GM12864 (cell line): ENCODE measurements around the gene KLHL25.

ENCODE experiments used
- DNase-seq: peaks from one replicate; pipeline ENCODE4 v3.0.0-alpha.2; 2011; ENCODE audit warnings: low read depth
- H3K4me3 ChIP-seq: 2 replicates; pipeline ENCODE4 v1.5.1; 2011; ENCODE audit warnings: mild to moderate bottlenecking, low read depth, low read length, control low read depth
- TF ChIP-seq, protein P1 (sequence below): IDR thresholded peaks from 2 replicates; pipeline ENCODE4 v1.5.1; 2011; ENCODE audit warnings: low read depth, mild to moderate bottlenecking, moderate library complexity, low read length, control low read depth, inconsistent platforms; ENCODE audit errors: missing control alignments

Gene KLHL25

GRCh38 chr15:85741662-85742061, 53.1 kb downstream of the KLHL25 start:
- TF ChIP-seq, protein P1, sequence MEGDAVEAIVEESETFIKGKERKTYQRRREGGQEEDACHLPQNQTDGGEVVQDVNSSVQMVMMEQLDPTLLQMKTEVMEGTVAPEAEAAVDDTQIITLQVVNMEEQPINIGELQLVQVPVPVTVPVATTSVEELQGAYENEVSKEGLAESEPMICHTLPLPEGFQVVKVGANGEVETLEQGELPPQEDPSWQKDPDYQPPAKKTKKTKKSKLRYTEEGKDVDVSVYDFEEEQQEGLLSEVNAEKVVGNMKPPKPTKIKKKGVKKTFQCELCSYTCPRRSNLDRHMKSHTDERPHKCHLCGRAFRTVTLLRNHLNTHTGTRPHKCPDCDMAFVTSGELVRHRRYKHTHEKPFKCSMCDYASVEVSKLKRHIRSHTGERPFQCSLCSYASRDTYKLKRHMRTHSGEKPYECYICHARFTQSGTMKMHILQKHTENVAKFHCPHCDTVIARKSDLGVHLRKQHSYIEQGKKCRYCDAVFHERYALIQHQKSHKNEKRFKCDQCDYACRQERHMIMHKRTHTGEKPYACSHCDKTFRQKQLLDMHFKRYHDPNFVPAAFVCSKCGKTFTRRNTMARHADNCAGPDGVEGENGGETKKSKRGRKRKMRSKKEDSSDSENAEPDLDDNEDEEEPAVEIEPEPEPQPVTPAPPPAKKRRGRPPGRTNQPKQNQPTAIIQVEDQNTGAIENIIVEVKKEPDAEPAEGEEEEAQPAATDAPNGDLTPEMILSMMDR: no peak
- no peak for DNase-seq

GRCh38 chr15:85741021-85741421, 53.7 kb downstream of the KLHL25 start:
- TF ChIP-seq, protein P1: no peak
- DNase-seq: no peak
- H3K4me3 ChIP-seq: no peak overlapping the region

More at GRCh38 chr15:85741662-85742061, 53.1 kb downstream of the KLHL25 start:
- H3K4me3 ChIP-seq: no peak overlapping the region

- H3K4me3 ChIP-seq: no peak overlapping the region
- no peak for DNase-seq
- TF ChIP-seq, protein P1: no peak
These were observed 57.7 kb downstream of the KLHL25 start for GRCh38 chr15:85737061-85737460.

GRCh38 chr15:85733416-85733815, 61.3 kb downstream of the KLHL25 start:
- DNase-seq: no peak
- TF ChIP-seq, protein P1: no peak
- no peak overlapping the region for H3K4me3 ChIP-seq

DNA sequence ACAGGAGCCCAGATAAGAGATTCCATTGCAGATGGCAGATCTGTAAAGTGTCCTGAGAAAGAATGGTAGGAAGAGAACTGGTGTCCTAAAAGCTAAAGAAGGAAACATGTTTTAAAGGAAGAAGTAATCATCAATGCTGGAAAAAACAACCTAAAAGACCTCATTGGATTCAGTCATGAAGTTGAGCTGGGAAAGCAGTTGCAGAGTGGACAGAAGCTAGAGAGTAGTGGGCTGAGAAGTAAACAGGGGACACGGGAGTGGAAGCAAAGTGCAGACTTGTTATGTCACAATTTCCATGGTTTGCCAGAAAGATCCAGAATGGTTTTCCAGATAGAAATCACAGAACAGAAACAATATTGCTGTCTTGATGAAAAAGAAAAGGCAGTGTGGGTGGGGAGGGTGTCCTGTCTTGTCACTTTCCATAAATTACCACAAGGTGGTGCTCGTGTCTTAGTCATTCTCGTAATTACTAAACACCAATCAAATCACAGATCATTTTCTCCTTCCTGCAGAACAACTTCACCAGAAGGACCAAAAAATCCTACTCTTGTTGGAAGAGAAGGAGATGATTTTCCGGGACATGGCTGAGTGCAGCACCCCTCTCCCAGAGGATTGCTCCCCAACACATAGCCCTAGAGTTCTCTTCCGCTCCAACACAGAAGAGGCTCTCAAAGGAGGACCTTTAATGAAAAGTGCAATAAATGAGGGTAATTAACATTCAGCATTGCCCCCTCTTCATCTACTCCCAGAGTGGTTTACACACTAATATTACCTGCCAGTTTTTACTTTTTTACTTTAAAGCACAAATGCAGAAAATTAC, 64.5 kb downstream of the KLHL25 start:
- no peak overlapping the region for H3K4me3 ChIP-seq
- TF ChIP-seq, protein P1: peak; percentile 72
- no peak for DNase-seq

- H3K4me3 ChIP-seq: no peak overlapping the region
- DNase-seq: no peak
- TF ChIP-seq, protein P1: no peak
These were observed 67.7 kb downstream of the KLHL25 start for GRCh38 chr15:85727068-85727467.

- H3K4me3 ChIP-seq: no peak overlapping the region
- TF ChIP-seq, protein P1: no peak
- DNase-seq: no peak
These were observed 68.3 kb downstream of the KLHL25 start for GRCh38 chr15:85726454-85726853.
